ENCODE measurements around the gene PSTPIP2. TPM values are rescaled to one million over a fixed set of nuclear protein-coding genes. Genes with fewer than 3 reads are reported as not detected.

The PSTPIP2 gene
- total and polyA plus RNA-seq, 2 donors (not counting 3 experiments of a cell fraction or from before 2014, with no cell fraction given): 1.6 to 4.9 TPM

- no peak for DNase-seq (ENCODE audit: low read depth, low spot score)
- Histone ChIP-seq H3K4me2 (ENCODE audit: insufficient read depth, low read length) (no peak overlapping the region), H3K79me2 (ENCODE audit: control insufficient read depth, insufficient read depth, low read length) (no peaks in the 10 kb centered on the region), H3K9me1 (replicated peaks; ENCODE audit: control insufficient read depth, extremely low read depth, insufficient read depth, low read length) (no peaks in the 10 kb centered on the region), H3K36me3 (ENCODE audit: control insufficient read depth in 2 of 2, extremely low read depth in 1 of 2, insufficient read depth in 2 of 2, low read length in 2 of 2) (no peaks in the 10 kb centered on the region), H3K4me1 (ENCODE audit: control insufficient read depth, extremely low read depth, insufficient read depth, low read length) (no peaks in the 10 kb centered on the region), H3K9ac (replicated peaks; ENCODE audit: extremely low read depth, insufficient read depth, low read length) (no peak overlapping the region), H3K9me3 (replicated peaks; ENCODE audit: control insufficient read depth, insufficient read depth, low read length) (no peaks in the 10 kb centered on the region), H3K27ac (ENCODE audit: insufficient read depth, low read depth, low read length) (no peak overlapping the region), H2AFZ (ENCODE audit: low read depth, low read length) (no peak overlapping the region), H4K20me1 (replicated peaks; ENCODE audit: control insufficient read depth, extremely low read depth, insufficient read depth, low read length) (no peaks in the 10 kb centered on the region), H3K4me3 (replicated peaks in 1 of 3; ENCODE audit: insufficient read depth in 1 of 3, low read depth in 1 of 3, low read length in 3 of 3) (no peak overlapping the region), H3K27me3 (ENCODE audit: control insufficient read depth in 2 of 2, insufficient read depth in 2 of 2, low read length in 2 of 2) (peaks cover 0 to 7% of the 10 kb centered on the region in 2 experiments)
- FAIRE-seq: no peak
- dilution Hi-C loops (cut with MboI; ENCODE audit: extremely low pct_ligation_motif_present, low sequenced_read_pairs) (no loop called here), intact Hi-C loops (cut with micrococcal nuclease) (no loop called here)
- ChIA-PET CTCF (interaction anchor here (0.8 kb wide), 1 partner anchor 384 kb away, joined by 4 read pairs; no protein-coding TSS in a partner anchor), POLR2A (no interaction called here)
- BruUV-seq (replicated peaks): no TSS peak
- TF ChIP-seq GATA2 (IDR thresholded peaks at IDR 0.05; ENCODE audit: insufficient read depth, insufficient read length, low read depth, low read length) (no peak), JUN (IDR thresholded peaks at IDR 0.05; ENCODE audit: borderline replicate concordance, insufficient read depth, insufficient read length, low read depth) (no peak), FOS (IDR thresholded peaks at IDR 0.05; ENCODE audit: borderline replicate concordance, insufficient read depth, low read length) (no peak), MYC (IDR thresholded peaks at IDR 0.05; ENCODE audit: low read depth, low read length) (no peak), POLR2AphosphoS5 (IDR thresholded peaks at IDR 0.05; ENCODE audit: insufficient read depth, low read depth, low read length) (no peak), MAX (IDR thresholded peaks at IDR 0.05; ENCODE audit: insufficient read depth, insufficient read length) (no peak), CTCF (IDR thresholded peaks at IDR 0.05; ENCODE audit: extremely low read depth in 1 of 2, insufficient read depth in 1 of 2, low read depth in 1 of 2, low read length in 2 of 2) (no peak), POLR2A (IDR thresholded peaks at IDR 0.05; ENCODE audit: low read depth, low read length) (no peak)
Measured at GRCh38 chr18:46050268-46050667, 21.8 kb downstream of the PSTPIP2 start.

All from endothelial cell of umbilical vein (primary cell).